ENCODE data around the gene ERF.

DNA sequence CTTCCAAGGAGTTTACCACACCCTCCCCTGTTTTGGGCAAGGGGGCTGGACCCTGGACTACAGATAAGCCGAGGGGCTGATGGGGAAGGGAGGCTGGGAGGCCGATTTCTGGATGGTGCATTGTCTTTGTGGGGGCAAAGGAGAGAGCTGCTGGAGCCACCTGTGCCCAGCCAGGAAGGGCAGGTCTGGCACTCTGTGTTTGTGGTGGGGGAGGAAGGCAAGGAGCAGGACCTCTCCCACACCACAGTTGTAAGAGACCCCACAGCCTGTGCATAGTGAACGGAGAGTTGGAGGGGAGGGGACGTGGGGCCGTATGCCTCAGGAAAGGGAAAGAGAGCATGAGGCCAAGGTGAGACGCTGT, 31.0 kb upstream of the ERF start:
- TF ChIP-seq YY1 (IDR thresholded peaks at IDR 0.05) (no peak), CTCF (IDR thresholded peaks at IDR 0.05; ENCODE audit: low read depth, low read length, missing input control) (no peak), MAX (IDR thresholded peaks at IDR 0.05) (no peak), JUND (IDR thresholded peaks at IDR 0.05) (no peak), RAD21 (IDR thresholded peaks at IDR 0.05) (no peak), RXRA (IDR thresholded peaks at IDR 0.05) (no peak), EGR1 (IDR thresholded peaks at IDR 0.05; ENCODE audit: low read depth in 2 of 2) (no peak), SP1 (IDR thresholded peaks at IDR 0.05) (no peak), TAF1 (conservative IDR thresholded peaks at IDR 0.05) (no peak), GABPA (IDR thresholded peaks at IDR 0.05 in 1 of 2, conservative IDR thresholded peaks at IDR 0.05 in 1 of 2) (no peak), HNF4A (conservative IDR thresholded peaks at IDR 0.05) (no peak), FOXA2 (IDR thresholded peaks at IDR 0.05) (no peak)
- TF ChIP-seq, protein P1, sequence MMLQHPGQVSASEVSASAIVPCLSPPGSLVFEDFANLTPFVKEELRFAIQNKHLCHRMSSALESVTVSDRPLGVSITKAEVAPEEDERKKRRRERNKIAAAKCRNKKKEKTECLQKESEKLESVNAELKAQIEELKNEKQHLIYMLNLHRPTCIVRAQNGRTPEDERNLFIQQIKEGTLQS (IDR thresholded peaks at IDR 0.05) = no peak
- TF ChIP-seq, protein P2, sequence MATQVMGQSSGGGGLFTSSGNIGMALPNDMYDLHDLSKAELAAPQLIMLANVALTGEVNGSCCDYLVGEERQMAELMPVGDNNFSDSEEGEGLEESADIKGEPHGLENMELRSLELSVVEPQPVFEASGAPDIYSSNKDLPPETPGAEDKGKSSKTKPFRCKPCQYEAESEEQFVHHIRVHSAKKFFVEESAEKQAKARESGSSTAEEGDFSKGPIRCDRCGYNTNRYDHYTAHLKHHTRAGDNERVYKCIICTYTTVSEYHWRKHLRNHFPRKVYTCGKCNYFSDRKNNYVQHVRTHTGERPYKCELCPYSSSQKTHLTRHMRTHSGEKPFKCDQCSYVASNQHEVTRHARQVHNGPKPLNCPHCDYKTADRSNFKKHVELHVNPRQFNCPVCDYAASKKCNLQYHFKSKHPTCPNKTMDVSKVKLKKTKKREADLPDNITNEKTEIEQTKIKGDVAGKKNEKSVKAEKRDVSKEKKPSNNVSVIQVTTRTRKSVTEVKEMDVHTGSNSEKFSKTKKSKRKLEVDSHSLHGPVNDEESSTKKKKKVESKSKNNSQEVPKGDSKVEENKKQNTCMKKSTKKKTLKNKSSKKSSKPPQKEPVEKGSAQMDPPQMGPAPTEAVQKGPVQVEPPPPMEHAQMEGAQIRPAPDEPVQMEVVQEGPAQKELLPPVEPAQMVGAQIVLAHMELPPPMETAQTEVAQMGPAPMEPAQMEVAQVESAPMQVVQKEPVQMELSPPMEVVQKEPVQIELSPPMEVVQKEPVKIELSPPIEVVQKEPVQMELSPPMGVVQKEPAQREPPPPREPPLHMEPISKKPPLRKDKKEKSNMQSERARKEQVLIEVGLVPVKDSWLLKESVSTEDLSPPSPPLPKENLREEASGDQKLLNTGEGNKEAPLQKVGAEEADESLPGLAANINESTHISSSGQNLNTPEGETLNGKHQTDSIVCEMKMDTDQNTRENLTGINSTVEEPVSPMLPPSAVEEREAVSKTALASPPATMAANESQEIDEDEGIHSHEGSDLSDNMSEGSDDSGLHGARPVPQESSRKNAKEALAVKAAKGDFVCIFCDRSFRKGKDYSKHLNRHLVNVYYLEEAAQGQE (IDR thresholded peaks at IDR 0.05) = no peak

All from liver (tissue), 3 donors.